HEK293T (cell line): ENCODE results near the gene CUX1.

ENCODE experiments used
- ARNT ChIP-seq: fragments of 450-650 bp; IDR thresholded peaks from 2 replicates; pipeline ENCODE4 v1.6.1; 2017; ENCODE audit warnings: mild to moderate bottlenecking
- FOXM1 ChIP-seq: fragments of 450-650 bp; IDR thresholded peaks from 2 replicates; pipeline ENCODE4 v1.6.1; 2017; ENCODE audit warnings: mild to moderate bottlenecking, borderline replicate concordance
- L3MBTL2 ChIP-seq: fragments of 450-650 bp; conservative IDR thresholded peaks from 2 replicates; pipeline ENCODE4 v1.6.1; 2016; ENCODE audit warnings: mild to moderate bottlenecking
- SUZ12 ChIP-seq: fragments of 450-650 bp; IDR thresholded peaks from 2 replicates; pipeline ENCODE4 v1.6.1; 2016; ENCODE audit warnings: mild to moderate bottlenecking
- ZNF384 ChIP-seq: fragments of 450-650 bp; IDR thresholded peaks from 2 replicates; pipeline ENCODE4 v1.6.1; 2016

GRCh38 chr7:102175423-102176170, 358.2 kb downstream of the CUX1 start:
- no peak for TF ChIP-seq FOXM1
- TF ChIP-seq L3MBTL2, result no peak
- no peak for TF ChIP-seq ZNF384
- no peak for TF ChIP-seq SUZ12
- TF ChIP-seq ARNT, result no peak
